OCI-LY3 (cell line): ENCODE data around the gene ERBB2.
A peak's percentile ranks its signal among the peaks of the same experiment; 100 is the strongest.

ENCODE experiments used
- H2AFZ ChIP-seq: fragments of 200-600, 300-600 bp; shearing (Covaris generic); 2 replicates; pipeline ENCODE4 v1.6.0; 2014; ENCODE audit warnings: antibody characterized with exemption, low read depth, low read length
- H3K27ac ChIP-seq: fragments of 200-600, 300-600 bp; sonication (generic); 2 replicates; pipeline ENCODE4 v1.5.1; 2014; ENCODE audit warnings: mild to moderate bottlenecking, low read length, moderate library complexity, mixed read lengths
- H3K27me3 ChIP-seq: fragments of 200-600, 300-600 bp; sonication (generic); 2 replicates; pipeline ENCODE4 v1.6.1; 2014; ENCODE audit warnings: low read depth, low read length, mixed read lengths
- H3K36me3 ChIP-seq: fragments of 200-600, 300-600 bp; sonication (generic); replicated peaks from 2 replicates; pipeline ENCODE3; 2014; ENCODE audit warnings: low read depth, low read length, mixed read lengths
- H3K4me1 ChIP-seq: fragments of 300-600, 200-600 bp; sonication (generic); 2 replicates; pipeline ENCODE4 v1.6.1; 2014; ENCODE audit warnings: low read length, mixed read lengths
- H3K4me2 ChIP-seq: fragments of 200-600, 300-600 bp; sonication (generic); 2 replicates; pipeline ENCODE4 v1.6.1; 2014; ENCODE audit warnings: low read length, mixed read lengths
- H3K4me3 ChIP-seq: fragments of 300-600, 200-600 bp; sonication (generic); 2 replicates; pipeline ENCODE4 v1.5.1; 2014; ENCODE audit warnings: antibody characterized with exemption, mild to moderate bottlenecking, low read length, moderate library complexity
- H3K79me2 ChIP-seq: fragments of 300-600, 200-600 bp; shearing (Covaris generic); 2 replicates; pipeline ENCODE4 v1.6.1; 2014; ENCODE audit warnings: mild to moderate bottlenecking, low read length, mixed read lengths
- H3K9ac ChIP-seq: fragments of 300-600, 200-600 bp; shearing (Covaris generic); 2 replicates; pipeline ENCODE4 v1.6.0; 2014; ENCODE audit warnings: mild to moderate bottlenecking, low read length, moderate library complexity
- H3K9me3 ChIP-seq: fragments of 200-600, 300-600 bp; shearing (Covaris generic); 2 replicates; pipeline ENCODE4 v1.6.1; 2014; ENCODE audit warnings: low read length, mixed read lengths; ENCODE audit not compliant: insufficient read depth
- H4K20me1 ChIP-seq: fragments of 200-600, 300-600 bp; sonication (generic); 2 replicates; pipeline ENCODE4 v1.6.1; 2016; ENCODE audit warnings: low read length, mixed read lengths; ENCODE audit not compliant: insufficient read depth
- CTCF ChIP-seq: fragments of 200-600, 300-600 bp; sonication (generic); IDR thresholded peaks from 2 replicates; pipeline ENCODE4 v1.5.1; 2014; ENCODE audit warnings: antibody characterized with exemption, low read length, low read depth
- EZH2phosphoT487 ChIP-seq: fragments of 200-600 bp; shearing (Covaris generic); IDR thresholded peaks from 2 replicates; pipeline ENCODE4 v1.6.1; 2018; ENCODE audit warnings: antibody characterized with exemption, mixed run types, low read depth

The ERBB2 gene

GRCh38 chr17:39688475-39688835 is 11.4 kb upstream of the ERBB2 start:
- peak overlapping the region; percentile 94 for H3K4me3 ChIP-seq
- peak overlapping the region; percentile 91 for H3K9ac ChIP-seq
- H3K27ac ChIP-seq: peak overlapping the region; percentile 92
- H2AFZ ChIP-seq: peak overlapping the region; percentile 52
- no peaks in the 10 kb centered on the region for H3K36me3 ChIP-seq
- TF ChIP-seq EZH2phosphoT487: no peak
- no peak for TF ChIP-seq CTCF
- H3K9me3 ChIP-seq: no peaks in the 10 kb centered on the region
- H4K20me1 ChIP-seq: no peaks in the 10 kb centered on the region
- no peaks in the 10 kb centered on the region for H3K27me3 ChIP-seq
- H3K4me2 ChIP-seq: peak overlapping the region; percentile 99
- no peaks in the 10 kb centered on the region; the same call in 1 of the 2 replicates for H3K79me2 ChIP-seq
- H3K4me1 ChIP-seq: peaks cover 17% of the 10 kb centered on the region

GRCh38 chr17:39688945-39689344 is 10.9 kb upstream of the ERBB2 start:
- no peaks in the 10 kb centered on the region; the same call in 1 of the 2 replicates for H3K79me2 ChIP-seq
- H3K4me2 ChIP-seq: peak overlapping the region; percentile 99
- no peaks in the 10 kb centered on the region for H3K9me3 ChIP-seq
- no peaks in the 10 kb centered on the region for H4K20me1 ChIP-seq
- peaks cover 17% of the 10 kb centered on the region for H3K4me1 ChIP-seq
- H3K27ac ChIP-seq: no peak overlapping the region
- H3K36me3 ChIP-seq: no peaks in the 10 kb centered on the region
- H3K9ac ChIP-seq: peak overlapping the region; percentile 91
- no peak overlapping the region for H2AFZ ChIP-seq
- TF ChIP-seq EZH2phosphoT487: no peak
- TF ChIP-seq CTCF: no peak
- peak overlapping the region; percentile 94 for H3K4me3 ChIP-seq
- H3K27me3 ChIP-seq: no peaks in the 10 kb centered on the region

GRCh38 chr17:39694593-39694992 is 5.3 kb upstream of the ERBB2 start:
- Histone ChIP-seq H3K4me1 (no peaks in the 10 kb centered on the region), H3K9ac (no peak overlapping the region), H2AFZ (no peak overlapping the region), H3K79me2 (no peaks in the 10 kb centered on the region), H3K36me3 (no peaks in the 10 kb centered on the region), H4K20me1 (no peaks in the 10 kb centered on the region), H3K4me3 (no peak overlapping the region), H3K27me3 (no peaks in the 10 kb centered on the region), H3K27ac (no peak overlapping the region), H3K9me3 (no peaks in the 10 kb centered on the region), H3K4me2 (no peak overlapping the region)
- no peak for TF ChIP-seq CTCF
- no peak for TF ChIP-seq EZH2phosphoT487

GRCh38 chr17:39695089-39695474 is 4.8 kb upstream of the ERBB2 start:
- Histone ChIP-seq H3K27ac (no peak overlapping the region), H3K4me1 (no peaks in the 10 kb centered on the region), H3K27me3 (no peaks in the 10 kb centered on the region), H2AFZ (no peak overlapping the region), H3K4me3 (no peak overlapping the region), H3K9ac (no peak overlapping the region), H3K4me2 (no peak overlapping the region), H3K79me2 (no peaks in the 10 kb centered on the region), H3K36me3 (no peaks in the 10 kb centered on the region), H4K20me1 (no peaks in the 10 kb centered on the region), H3K9me3 (no peaks in the 10 kb centered on the region)
- TF ChIP-seq CTCF: no peak
- no peak for TF ChIP-seq EZH2phosphoT487
